Upper lobe of right lung (tissue), 1 donor: ENCODE measurements around the gene ANO2. TPM values are rescaled to one million over a fixed set of nuclear protein-coding genes. Genes with fewer than 3 reads are reported as not detected.

ENCODE experiments used
- ATAC-seq: fragments of 200-7000 bp; cut with Tn5 transposase; one replicate; pipeline ENCODE4 v1.9.1; 2020; ENCODE audit warnings: mild to moderate bottlenecking, moderate library complexity
- DNase-seq: peaks from one replicate; pipeline ENCODE4 v3.0.0-alpha.2; 2020
- H3K27ac ChIP-seq: fragments of 200-600 bp; one replicate; pipeline ENCODE4 v1.8.0; 2022
- H3K27me3 ChIP-seq: fragments of 200-600 bp; one replicate; pipeline ENCODE4 v1.8.0; 2022; ENCODE audit warnings: mild to moderate bottlenecking
- H3K36me3 ChIP-seq: fragments of 200-600 bp; one replicate; pipeline ENCODE4 v1.8.0; 2022
- H3K4me1 ChIP-seq: fragments of 200-600 bp; one replicate; pipeline ENCODE4 v1.8.0; 2022
- H3K4me3 ChIP-seq: fragments of 200-600 bp; one replicate; pipeline ENCODE4 v1.8.0; 2022; ENCODE audit warnings: mild to moderate bottlenecking
- H3K9me3 ChIP-seq: fragments of 200-600 bp; one replicate; pipeline ENCODE4 v1.8.0; 2022
- intact Hi-C: fragments of 100-400 bp; cut with DNase I; formaldehyde crosslinking; loops from one replicate; pipeline ENCODE4 v1.11.0; 2022
- total RNA-seq: library from RNA; stranded (reverse); fragmentation: NEBNext Ultra II Directional; extraction: Animal tissue kit (Norgen Biotek cat#: 25700); gene quantifications from one replicate; pipeline ENCODE4 v1.2.1, GENCODE V29; 2021
- TF ChIP-seq, protein P1 (sequence below): fragments of 200-600 bp; IDR thresholded peaks from one replicate; pipeline ENCODE4 v1.8.0; 2022; ENCODE audit warnings: antibody characterized with exemption
- donor health status: DM: no; HTN: yes; CAD: no; lungs with severe emphysema.

The ANO2 gene
- total RNA-seq, 1 donor from 2014 or later: 36.8 TPM

DNA sequence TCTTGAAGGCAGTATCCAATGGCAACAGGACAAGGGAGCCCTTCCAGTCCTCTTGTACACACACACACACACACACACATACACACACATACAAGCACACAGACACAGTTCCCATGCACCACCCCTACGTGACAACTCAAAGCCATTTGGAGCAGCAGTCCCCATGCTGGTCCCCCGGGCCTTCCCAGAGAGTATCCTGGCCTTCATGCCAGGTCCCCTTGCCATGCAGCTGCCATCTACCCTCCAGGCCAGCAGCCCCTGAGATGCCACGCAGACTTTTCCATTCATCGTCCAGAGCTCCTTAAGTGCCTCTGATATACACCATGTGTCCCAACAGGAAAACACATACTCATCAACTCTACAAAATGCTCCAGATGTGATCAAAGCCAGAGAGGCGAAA is 159.5 kb downstream of the ANO2 start:
- ATAC-seq: no peak
- no peak for DNase-seq
- Histone ChIP-seq H3K27me3 (no peaks in the 10 kb centered on the region), H3K9me3 (no peaks in the 10 kb centered on the region), H3K27ac (no peak overlapping the region), H3K4me3 (no peak overlapping the region), H3K36me3 (no peaks in the 10 kb centered on the region), H3K4me1 (no peaks in the 10 kb centered on the region)
- TF ChIP-seq, protein P1, sequence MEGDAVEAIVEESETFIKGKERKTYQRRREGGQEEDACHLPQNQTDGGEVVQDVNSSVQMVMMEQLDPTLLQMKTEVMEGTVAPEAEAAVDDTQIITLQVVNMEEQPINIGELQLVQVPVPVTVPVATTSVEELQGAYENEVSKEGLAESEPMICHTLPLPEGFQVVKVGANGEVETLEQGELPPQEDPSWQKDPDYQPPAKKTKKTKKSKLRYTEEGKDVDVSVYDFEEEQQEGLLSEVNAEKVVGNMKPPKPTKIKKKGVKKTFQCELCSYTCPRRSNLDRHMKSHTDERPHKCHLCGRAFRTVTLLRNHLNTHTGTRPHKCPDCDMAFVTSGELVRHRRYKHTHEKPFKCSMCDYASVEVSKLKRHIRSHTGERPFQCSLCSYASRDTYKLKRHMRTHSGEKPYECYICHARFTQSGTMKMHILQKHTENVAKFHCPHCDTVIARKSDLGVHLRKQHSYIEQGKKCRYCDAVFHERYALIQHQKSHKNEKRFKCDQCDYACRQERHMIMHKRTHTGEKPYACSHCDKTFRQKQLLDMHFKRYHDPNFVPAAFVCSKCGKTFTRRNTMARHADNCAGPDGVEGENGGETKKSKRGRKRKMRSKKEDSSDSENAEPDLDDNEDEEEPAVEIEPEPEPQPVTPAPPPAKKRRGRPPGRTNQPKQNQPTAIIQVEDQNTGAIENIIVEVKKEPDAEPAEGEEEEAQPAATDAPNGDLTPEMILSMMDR: no peak
- intact Hi-C loops: no loop called here

DNA sequence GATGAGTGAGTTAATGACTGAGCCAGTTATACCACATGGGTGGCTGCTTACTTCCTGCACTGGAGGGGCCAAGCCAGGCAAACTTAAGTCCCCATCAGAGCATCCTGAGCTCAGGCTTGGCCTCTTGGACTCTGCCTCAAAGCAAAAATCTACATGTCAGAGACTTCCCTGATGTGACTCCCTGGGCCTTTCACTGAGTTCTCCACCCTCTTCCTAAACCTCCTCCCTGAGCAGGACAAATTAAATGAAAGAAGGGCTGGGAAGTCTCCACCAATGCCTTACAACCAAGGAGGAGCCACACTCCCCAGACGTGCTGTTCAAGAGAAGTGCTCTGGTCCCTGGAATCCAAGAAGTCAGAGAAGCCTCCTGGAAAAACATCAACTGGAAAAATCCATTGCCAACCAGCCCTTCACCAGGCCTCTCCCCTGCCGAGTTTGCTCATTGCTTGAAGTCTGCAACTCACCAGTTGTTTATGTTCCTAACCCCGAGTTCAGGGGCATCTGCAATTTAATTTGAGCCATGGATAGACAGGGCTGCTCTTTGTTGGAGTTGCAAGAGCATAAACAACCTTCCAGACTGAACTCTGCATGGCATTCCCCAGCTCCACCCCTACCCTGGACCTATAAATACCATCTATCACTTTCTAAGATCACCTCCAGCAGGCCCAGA is 160.5 kb downstream of the ANO2 start:
- H3K27me3 ChIP-seq: no peaks in the 10 kb centered on the region
- DNase-seq: no peak
- TF ChIP-seq, protein P1: no peak
- H3K4me3 ChIP-seq: no peak overlapping the region
- no peak for ATAC-seq
- no peaks in the 10 kb centered on the region for H3K9me3 ChIP-seq
- intact Hi-C loops: no loop called here
- H3K27ac ChIP-seq: no peak overlapping the region
- H3K36me3 ChIP-seq: no peaks in the 10 kb centered on the region
- H3K4me1 ChIP-seq: peaks cover 1% of the 10 kb centered on the region

DNA sequence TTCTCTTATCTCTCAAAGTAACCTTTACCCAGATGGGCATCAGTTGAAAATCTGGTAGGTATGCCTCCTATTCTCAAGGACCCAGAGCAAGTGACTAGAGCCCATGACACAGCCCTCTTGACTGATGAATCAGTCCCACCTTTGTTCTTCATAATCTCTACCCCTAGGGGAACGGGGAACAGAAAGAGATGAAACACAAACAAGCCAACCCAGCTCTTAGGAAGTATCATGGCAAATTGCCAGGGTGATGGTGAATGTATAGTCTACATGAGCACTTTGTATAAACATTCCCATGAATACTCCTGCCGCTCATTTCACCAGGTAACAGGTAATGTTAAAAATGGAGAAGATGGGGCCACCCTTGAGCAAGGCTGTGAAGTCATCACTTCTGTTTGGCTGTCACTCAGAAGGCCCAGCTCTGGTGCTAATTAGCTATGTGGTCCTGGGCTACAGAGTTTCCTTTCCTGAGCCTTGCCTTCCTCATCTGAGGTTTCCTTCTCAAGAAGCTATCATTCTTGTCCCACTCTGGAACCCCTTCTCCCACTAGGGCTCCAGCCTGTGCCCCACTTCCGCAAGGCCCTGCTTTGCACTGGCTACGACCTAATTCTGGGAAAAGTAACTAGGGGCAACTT is 161.7 kb downstream of the ANO2 start:
- no peak overlapping the region for H3K27ac ChIP-seq
- H3K4me3 ChIP-seq: no peak overlapping the region
- intact Hi-C loops: no loop called here
- no peaks in the 10 kb centered on the region for H3K27me3 ChIP-seq
- ATAC-seq (no peak), DNase-seq (no peak)
- TF ChIP-seq, protein P1: no peak
- peaks cover 3% of the 10 kb centered on the region for H3K4me1 ChIP-seq
- no peaks in the 10 kb centered on the region for H3K9me3 ChIP-seq
- no peaks in the 10 kb centered on the region for H3K36me3 ChIP-seq

DNA sequence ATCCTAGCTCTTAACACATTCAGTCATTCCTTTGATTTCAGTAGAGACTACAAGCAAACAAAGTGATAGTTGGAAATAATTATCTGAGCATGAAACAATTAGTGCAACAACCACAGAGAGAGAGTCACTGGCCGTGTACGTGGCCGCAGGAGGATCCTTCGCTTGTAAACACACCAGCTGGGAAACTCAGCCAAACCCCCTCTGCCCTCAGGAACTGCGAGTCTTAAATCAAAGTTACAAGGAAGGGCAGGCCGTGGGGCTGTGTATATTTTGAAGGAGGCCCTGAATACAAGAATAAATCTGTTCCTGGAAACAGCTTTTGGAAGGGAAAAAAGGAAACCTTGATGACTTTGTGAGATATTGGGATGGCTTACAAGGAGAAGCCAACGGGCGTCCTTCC is 164.5 kb downstream of the ANO2 start:
- Histone ChIP-seq H3K4me1 (peaks cover 3% of the 10 kb centered on the region), H3K27me3 (no peaks in the 10 kb centered on the region), H3K4me3 (no peak overlapping the region), H3K27ac (no peak overlapping the region), H3K9me3 (no peaks in the 10 kb centered on the region), H3K36me3 (no peaks in the 10 kb centered on the region)
- TF ChIP-seq, protein P1: no peak
- ATAC-seq: no peak
- intact Hi-C loops: no loop called here
- DNase-seq: no peak

DNA sequence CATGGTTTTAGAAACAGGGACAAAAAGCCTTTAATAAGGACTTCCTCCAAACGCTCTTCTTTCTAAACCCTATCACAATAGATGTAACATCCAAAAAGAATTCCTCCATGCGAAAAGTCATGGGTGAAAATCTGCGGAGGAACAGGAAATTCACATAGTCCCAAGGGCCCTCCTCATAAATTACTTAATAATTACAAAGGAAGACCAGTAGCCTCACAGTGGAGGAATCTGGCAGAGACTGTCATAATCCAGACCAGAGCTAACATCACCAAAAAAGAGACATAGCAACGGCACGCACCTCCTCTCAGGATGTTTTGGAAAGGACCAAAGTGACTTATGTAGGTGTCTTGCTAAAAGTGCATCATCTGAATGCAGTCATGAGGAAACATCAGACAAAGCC is 165.7 kb downstream of the ANO2 start:
- no peaks in the 10 kb centered on the region for H3K9me3 ChIP-seq
- no peak overlapping the region for H3K27ac ChIP-seq
- TF ChIP-seq, protein P1: no peak
- intact Hi-C loops: no loop called here
- peaks cover 3% of the 10 kb centered on the region for H3K4me1 ChIP-seq
- H3K4me3 ChIP-seq: no peak overlapping the region
- no peak for DNase-seq
- no peaks in the 10 kb centered on the region for H3K36me3 ChIP-seq
- ATAC-seq: no peak
- H3K27me3 ChIP-seq: no peaks in the 10 kb centered on the region
